HG03039 (cell line): ENCODE measurements around the gene MYL7.
"Not testable (repeated sequence)": the region's sequence is repeated elsewhere in the genome, so short reads cannot be mapped to it uniquely, and the experiment has no call there.

Source experiments
- ATAC-seq: cut with Tn5 transposase; IDR thresholded peaks from one replicate; pipeline ENCODE4 v1.9.1; 2021; ENCODE audit warnings: mild to moderate bottlenecking, moderate library complexity; ENCODE audit not compliant: unreplicated experiment

The MYL7 gene

GRCh38 chr7:44133295-44133694 lies 7.8 kb downstream of the MYL7 start:
- no peak for ATAC-seq

- no peak for ATAC-seq
Observed at GRCh38 chr7:44132039-44132438, 9.1 kb downstream of the MYL7 start.

GRCh38 chr7:44131173-44132029 lies 9.7 kb downstream of the MYL7 start:
- no peak for ATAC-seq

- no peak for ATAC-seq
Observed at GRCh38 chr7:44128721-44129582, 12.2 kb downstream of the MYL7 start.

GRCh38 chr7:44127161-44127560 lies 14.0 kb downstream of the MYL7 start:
- no peak for ATAC-seq

- ATAC-seq: not testable (repeated sequence)
Observed at GRCh38 chr7:44126574-44126973, 14.6 kb downstream of the MYL7 start.

- ATAC-seq: no peak
Observed at GRCh38 chr7:44124822-44125202, 16.3 kb downstream of the MYL7 start.

GRCh38 chr7:44123190-44124003 lies 17.7 kb downstream of the MYL7 start, which contains the start of gene POLD2:
Gene POLD2, minus strand, starts transcription at chr7:44123548. Its CDS starts 1,495 bp downstream, at chr7:44122053.
- ATAC-seq: peak; percentile 98

- no peak for ATAC-seq
Observed at GRCh38 chr7:44122529-44122928, 18.6 kb downstream of the MYL7 start.

- no peak for ATAC-seq
Observed at GRCh38 chr7:44121761-44122420, 19.2 kb downstream of the MYL7 start.

GRCh38 chr7:44120395-44120794 lies 20.7 kb downstream of the MYL7 start:
- ATAC-seq: no peak

GRCh38 chr7:44119829-44120380 lies 21.2 kb downstream of the MYL7 start:
- ATAC-seq: no peak

GRCh38 chr7:44117801-44118429 lies 23.2 kb downstream of the MYL7 start:
- ATAC-seq: no peak

- ATAC-seq: no peak
Observed at GRCh38 chr7:44116789-44117666, 24.1 kb downstream of the MYL7 start.

GRCh38 chr7:44116087-44116788 lies 24.9 kb downstream of the MYL7 start:
- no peak for ATAC-seq

- ATAC-seq: no peak
Observed at GRCh38 chr7:44114586-44115310, 26.4 kb downstream of the MYL7 start.

GRCh38 chr7:44113764-44114354 lies 27.3 kb downstream of the MYL7 start:
- no peak for ATAC-seq
